Astrocyte of the cerebellum (primary cell): Measurements from ENCODE around the gene SLAMF8.

ENCODE experiments used
- DNase-seq: peaks from one replicate; pipeline ENCODE4 v3.0.0-alpha.2; 2011; ENCODE audit warnings: low read depth
- H3K4me3 ChIP-seq: 2 replicates; pipeline ENCODE4 v1.5.1; 2011; ENCODE audit warnings: mild to moderate bottlenecking, low read depth, low read length, moderate library complexity
- CTCF ChIP-seq: IDR thresholded peaks from 2 replicates; pipeline ENCODE4 v1.5.1; 2012; ENCODE audit warnings: low read length, low read depth, moderate library complexity, mild to moderate bottlenecking; ENCODE audit errors: missing control alignments
- in situ Hi-C: cut with HindIII; loops from 2 replicates; pipeline ENCODE4 v1.10.0; 2017; ENCODE audit warnings: low sequenced_read_pairs

SLAMF8 gene

GRCh38 chr1:159827549-159827948 is 876 bp downstream of the SLAMF8 start:
- DNase-seq, result no peak
- H3K4me3 ChIP-seq, result no peak overlapping the region
- in situ Hi-C loops, result no loop called here
- no peak for TF ChIP-seq CTCF

GRCh38 chr1:159828176-159828575 is 1.5 kb downstream of the SLAMF8 start:
- DNase-seq, result no peak

GRCh38 chr1:159828581-159829272 is 2.1 kb downstream of the SLAMF8 start:
- no peak for DNase-seq
- H3K4me3 ChIP-seq, result no peak overlapping the region
- TF ChIP-seq CTCF, result no peak
- in situ Hi-C loops, result no loop called here

More at GRCh38 chr1:159828176-159828575, 1.5 kb downstream of the SLAMF8 start:
- TF ChIP-seq CTCF, result no peak
- in situ Hi-C loops, result no loop called here
- H3K4me3 ChIP-seq, result no peak overlapping the region

GRCh38 chr1:159829273-159829634 is 2.6 kb downstream of the SLAMF8 start:
- in situ Hi-C loops, result no loop called here
- H3K4me3 ChIP-seq, result no peak overlapping the region
- peak; percentile 33 for TF ChIP-seq CTCF
- no peak for DNase-seq

- H3K4me3 ChIP-seq, result no peak overlapping the region
- peak; percentile 26 for DNase-seq
- no peak for TF ChIP-seq CTCF
- in situ Hi-C loops, result no loop called here
These were observed 3.3 kb downstream of the SLAMF8 start for GRCh38 chr1:159829822-159830465.

GRCh38 chr1:159830722-159831121 is 4.0 kb downstream of the SLAMF8 start:
- no peak for DNase-seq
- H3K4me3 ChIP-seq, result no peak overlapping the region
- TF ChIP-seq CTCF, result no peak
- in situ Hi-C loops, result no loop called here
